Measurements from ENCODE around the gene SCO1.

The SCO1 gene

GRCh38 chr17:10651927-10652326 lies 45.4 kb downstream of the SCO1 start:
- no peak for DNase-seq

- no peak for DNase-seq
These were observed 47.7 kb downstream of the SCO1 start for GRCh38 chr17:10649602-10650001.

GRCh38 chr17:10648956-10649355 lies 48.4 kb downstream of the SCO1 start:
- DNase-seq, result no peak

- DNase-seq, result no peak
These were observed 49.0 kb downstream of the SCO1 start for GRCh38 chr17:10648381-10648780.

GRCh38 chr17:10646392-10646990 lies 50.8 kb downstream of the SCO1 start:
- peak; percentile 1 for DNase-seq

- DNase-seq, result no peak
These were observed 56.9 kb downstream of the SCO1 start for GRCh38 chr17:10640475-10640874.

- no peak for DNase-seq
These were observed 59.2 kb downstream of the SCO1 start for GRCh38 chr17:10638151-10638550.

GRCh38 chr17:10635290-10635689 lies 62.0 kb downstream of the SCO1 start:
- no peak for DNase-seq

GRCh38 chr17:10633738-10634379 lies 63.5 kb downstream of the SCO1 start:
- no peak for DNase-seq

GRCh38 chr17:10631701-10632100 lies 65.6 kb downstream of the SCO1 start:
- no peak for DNase-seq

- no peak for DNase-seq
These were observed 66.2 kb downstream of the SCO1 start for GRCh38 chr17:10631048-10631700.

- DNase-seq, result no peak
These were observed 67.6 kb downstream of the SCO1 start for GRCh38 chr17:10629706-10630105.

- no peak for DNase-seq
These were observed 68.6 kb downstream of the SCO1 start for GRCh38 chr17:10628756-10629155.

GRCh38 chr17:10626390-10626789 lies 70.9 kb downstream of the SCO1 start:
- DNase-seq, result no peak

GRCh38 chr17:10624969-10625368 lies 72.4 kb downstream of the SCO1 start:
- no peak for DNase-seq

GRCh38 chr17:10623737-10624338 lies 73.5 kb downstream of the SCO1 start:
- no peak for DNase-seq

- DNase-seq, result no peak
These were observed 74.5 kb downstream of the SCO1 start for GRCh38 chr17:10622617-10623485.
